ENCODE data around the gene DIRAS2.
"Not testable (repeated sequence)": the region's sequence is repeated elsewhere in the genome, so short reads cannot be mapped to it uniquely, and the experiment has no call there.

The DIRAS2 gene

GRCh38 chr9:90642570-90643539 lies at the start of gene DIRAS2:
TSS of gene DIRAS2 (minus strand) at chr9:90642824. CDS start at chr9:90613827, 28,997 bp downstream.
- DNase-seq (ENCODE audit: extremely low read depth in 1 of 2, low read depth in 1 of 2): no peak

DNA sequence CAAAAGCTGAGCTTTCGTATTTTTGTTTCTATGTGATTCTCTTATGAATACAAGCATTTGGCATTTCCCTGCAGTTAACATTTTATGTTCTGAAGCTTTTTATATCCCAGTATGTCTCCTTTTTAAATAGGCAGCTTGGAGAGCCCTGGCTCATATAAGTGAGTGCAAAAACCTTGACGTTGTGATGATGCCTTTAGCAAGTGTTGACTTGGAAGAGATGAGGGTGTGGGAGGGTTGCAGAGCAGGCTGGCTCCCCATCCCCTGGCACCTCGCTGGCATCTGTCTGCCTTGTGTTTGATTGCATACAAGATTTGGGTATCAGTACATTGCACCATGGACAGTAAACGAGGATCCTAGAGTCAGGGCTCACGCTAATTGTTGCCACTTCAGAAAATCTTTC lies 42.1 kb upstream of the DIRAS2 start:
- no peak for DNase-seq (ENCODE audit: extremely low read depth in 1 of 2, low read depth in 1 of 2)

- no peak for DNase-seq (ENCODE audit: extremely low read depth in 1 of 2, low read depth in 1 of 2)
Measured at GRCh38 chr9:90684106-90684505, 41.5 kb upstream of the DIRAS2 start.

GRCh38 chr9:90680534-90680933 lies 37.9 kb upstream of the DIRAS2 start:
- DNase-seq (ENCODE audit: extremely low read depth in 1 of 2, low read depth in 1 of 2): no peak

DNA sequence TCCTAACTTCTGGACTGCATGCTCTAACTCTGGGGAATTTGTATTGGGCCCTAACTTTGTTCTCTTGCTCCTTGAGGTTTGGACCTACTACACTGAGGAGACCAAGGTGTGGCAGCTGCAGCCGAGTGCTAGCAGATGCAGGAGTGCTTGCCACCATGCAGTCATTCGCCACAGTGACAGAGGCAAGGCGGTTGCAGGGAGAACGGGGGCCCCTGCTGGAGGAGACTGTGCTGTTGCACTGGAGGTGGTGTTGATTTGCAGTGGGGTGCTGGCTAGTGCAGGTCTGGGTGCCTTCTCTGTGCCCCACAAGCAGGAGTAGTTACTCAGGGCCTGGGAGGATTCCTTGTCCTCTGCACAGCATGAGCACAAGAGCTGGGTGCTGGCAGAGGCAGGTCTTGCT lies 22.4 kb upstream of the DIRAS2 start:
- no peak for DNase-seq (ENCODE audit: extremely low read depth in 1 of 2, low read depth in 1 of 2)

DNA sequence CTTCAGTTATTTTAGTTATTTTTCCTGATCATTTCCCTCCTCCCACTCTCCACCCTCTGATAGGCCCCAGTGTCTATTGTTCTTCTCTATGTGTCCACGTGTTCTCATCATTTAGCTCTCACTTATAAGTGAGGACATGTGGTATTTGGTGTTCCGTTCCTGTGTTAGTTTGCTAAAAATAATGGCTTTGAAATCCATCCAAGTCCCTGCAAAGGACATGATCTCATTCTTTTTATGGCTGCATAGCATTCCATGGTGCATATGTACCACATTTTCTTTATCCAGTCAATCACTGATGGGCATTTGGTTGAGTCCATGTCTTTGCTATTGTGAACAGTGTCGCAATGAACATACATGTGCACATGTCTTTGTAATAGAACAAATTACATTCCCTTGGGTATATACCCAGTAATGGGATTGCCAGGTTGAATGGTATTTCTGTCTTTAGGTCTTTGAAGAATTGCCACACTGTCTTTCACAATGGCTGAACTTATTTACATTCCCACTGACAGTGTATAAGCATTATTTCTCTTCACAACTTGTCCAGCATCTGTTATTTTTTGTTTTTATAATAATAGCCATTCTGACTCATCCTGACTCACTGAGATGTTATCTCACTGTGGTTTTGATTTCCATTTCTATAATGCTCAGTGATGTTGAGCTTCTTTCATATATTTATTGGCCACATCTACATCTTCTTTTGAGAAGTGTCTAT lies 17.2 kb upstream of the DIRAS2 start:
- no peak for DNase-seq (ENCODE audit: extremely low read depth in 1 of 2, low read depth in 1 of 2)

- no peak for DNase-seq (ENCODE audit: extremely low read depth in 1 of 2, low read depth in 1 of 2)
Measured at GRCh38 chr9:90658783-90659182, 16.2 kb upstream of the DIRAS2 start.

GRCh38 chr9:90658181-90658580 lies 15.6 kb upstream of the DIRAS2 start:
- DNase-seq (ENCODE audit: extremely low read depth in 1 of 2, low read depth in 1 of 2): no peak

DNA sequence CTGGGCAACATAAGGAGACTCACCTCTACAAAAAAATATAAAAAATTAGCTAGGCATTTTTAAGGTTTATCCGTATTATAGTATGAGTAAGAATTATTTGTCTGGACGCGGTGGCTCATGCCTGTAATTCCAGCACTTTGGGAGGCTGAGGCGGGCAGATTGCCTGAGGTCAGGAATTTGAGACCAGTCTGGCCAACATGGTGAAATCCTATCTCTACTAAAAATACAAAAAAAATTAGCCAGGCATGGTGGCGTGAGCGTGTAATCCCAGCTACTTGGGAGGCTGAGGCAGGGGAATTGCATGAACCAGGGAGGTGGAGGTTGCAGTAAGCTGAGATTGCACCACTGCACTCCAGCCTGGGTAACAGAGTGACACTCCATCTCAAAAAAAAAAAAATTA lies 14.3 kb upstream of the DIRAS2 start:
- not testable (repeated sequence) for DNase-seq (ENCODE audit: extremely low read depth in 1 of 2, low read depth in 1 of 2)

DNA sequence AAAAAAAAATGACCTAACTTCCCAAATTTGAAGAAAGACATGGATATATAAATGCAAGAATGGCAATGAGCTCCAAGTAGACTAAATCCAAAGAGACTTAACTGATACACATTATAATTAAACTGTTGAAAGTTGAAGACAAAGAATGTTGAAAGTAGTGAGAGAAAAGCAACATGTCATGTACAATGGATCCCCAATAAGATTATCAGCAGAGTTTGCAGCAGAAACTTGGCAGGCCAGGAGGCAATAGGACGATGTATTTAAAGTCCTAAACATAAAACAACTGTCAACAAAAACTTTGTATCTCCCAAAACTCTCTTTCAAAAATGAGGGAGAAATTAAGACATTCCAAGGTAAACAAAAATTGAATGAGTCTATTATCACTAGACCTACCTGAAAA lies 8.6 kb upstream of the DIRAS2 start:
- DNase-seq (ENCODE audit: extremely low read depth in 1 of 2, low read depth in 1 of 2): no peak

DNA sequence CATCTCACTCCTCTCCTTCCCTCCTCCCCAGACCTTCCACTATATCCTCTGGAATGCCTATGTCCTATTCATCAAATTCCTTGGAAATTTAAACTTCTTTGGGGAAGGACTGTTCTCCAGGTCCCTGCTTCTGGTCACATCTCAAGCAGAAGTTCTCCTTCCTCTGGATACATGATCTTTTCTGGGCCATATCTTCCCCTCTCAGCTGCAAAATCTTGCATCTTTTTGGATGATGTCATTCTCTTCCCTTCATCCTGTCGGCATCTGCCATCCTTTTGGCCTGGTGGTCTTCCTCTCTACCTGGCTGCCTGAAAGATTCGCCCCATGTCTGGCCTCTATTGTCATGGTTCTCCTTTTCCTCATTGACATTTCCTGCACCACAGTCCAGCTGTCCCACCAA lies 5.2 kb upstream of the DIRAS2 start:
- no peak for DNase-seq (ENCODE audit: extremely low read depth in 1 of 2, low read depth in 1 of 2)

- DNase-seq (ENCODE audit: extremely low read depth in 1 of 2, low read depth in 1 of 2): no peak
Measured at GRCh38 chr9:90645721-90646120, 3.1 kb upstream of the DIRAS2 start.

DNA sequence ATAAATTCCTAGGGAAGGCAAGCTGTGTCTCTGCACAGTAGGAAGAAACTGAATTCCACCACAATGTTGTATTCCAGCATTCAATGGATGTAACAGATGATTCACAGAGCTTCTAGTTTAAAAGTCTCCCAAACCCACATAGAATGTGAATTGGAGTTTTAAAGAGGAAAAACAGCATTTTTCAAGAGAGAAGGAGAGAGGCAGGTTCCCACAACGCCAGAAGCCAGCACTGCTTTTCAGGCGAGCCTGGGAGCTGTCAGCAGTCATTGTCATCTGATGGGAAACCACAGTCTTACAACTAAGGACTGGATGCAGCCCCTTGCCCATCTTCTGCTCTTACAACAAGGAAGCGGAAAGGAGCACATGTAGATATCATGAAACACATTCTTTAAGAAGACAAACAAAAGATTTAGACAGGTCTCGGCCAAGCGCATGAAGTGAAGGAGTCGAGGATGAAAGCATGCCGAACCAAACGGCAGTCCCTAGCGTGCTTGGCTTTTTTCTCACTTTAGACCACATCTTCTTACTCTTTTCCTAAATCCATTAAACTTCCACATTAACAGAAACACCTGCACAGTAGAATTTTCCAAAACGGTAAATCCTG lies 638 bp downstream of the DIRAS2 start:
- DNase-seq (ENCODE audit: extremely low read depth in 1 of 2, low read depth in 1 of 2): no peak

DNA sequence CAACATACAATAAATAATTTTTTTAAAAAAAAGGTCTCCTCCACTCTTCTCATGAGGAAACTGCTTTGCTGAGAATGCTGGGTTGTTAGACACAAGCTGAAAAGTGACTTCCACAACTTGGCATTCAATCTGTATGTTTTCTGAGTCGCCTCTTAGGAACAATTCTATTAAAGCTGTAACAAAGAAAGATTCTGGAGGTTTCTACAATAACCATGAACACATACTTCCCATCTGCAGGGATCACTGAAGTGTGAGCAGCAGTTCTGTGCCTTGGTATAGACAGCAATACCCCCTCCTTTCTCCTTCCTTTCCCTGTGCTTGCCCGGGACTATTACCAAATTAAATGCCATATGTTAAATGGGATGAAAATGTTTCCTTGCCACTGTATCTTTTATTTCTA lies 1.5 kb downstream of the DIRAS2 start:
- no peak for DNase-seq (ENCODE audit: extremely low read depth in 1 of 2, low read depth in 1 of 2)

GRCh38 chr9:90640361-90640760 lies 2.3 kb downstream of the DIRAS2 start:
- no peak for DNase-seq (ENCODE audit: extremely low read depth in 1 of 2, low read depth in 1 of 2)

DNA sequence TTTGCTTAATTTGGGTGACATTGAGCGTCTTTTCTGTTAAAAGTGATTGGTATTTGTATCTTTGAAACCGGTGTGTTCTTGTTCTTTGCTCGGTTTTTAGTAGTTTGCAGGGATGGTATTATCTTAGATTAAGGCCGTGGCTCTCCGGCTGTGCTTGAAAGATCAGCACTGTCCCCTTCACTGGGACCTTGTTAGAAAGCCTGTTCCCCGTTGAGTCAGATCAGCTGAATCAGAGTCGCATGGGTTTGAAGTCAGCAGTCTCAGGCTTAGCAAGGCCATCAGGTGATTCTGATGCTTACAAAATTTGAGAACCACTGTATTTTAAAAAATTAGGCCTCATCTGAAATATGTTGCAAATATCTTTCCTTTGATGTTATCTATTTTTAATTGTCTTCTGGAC lies 5.0 kb downstream of the DIRAS2 start:
- DNase-seq (ENCODE audit: extremely low read depth in 1 of 2, low read depth in 1 of 2): no peak

GRCh38 chr9:90632647-90633207 lies 9.9 kb downstream of the DIRAS2 start:
- DNase-seq (ENCODE audit: extremely low read depth in 1 of 2, low read depth in 1 of 2): no peak

DNA sequence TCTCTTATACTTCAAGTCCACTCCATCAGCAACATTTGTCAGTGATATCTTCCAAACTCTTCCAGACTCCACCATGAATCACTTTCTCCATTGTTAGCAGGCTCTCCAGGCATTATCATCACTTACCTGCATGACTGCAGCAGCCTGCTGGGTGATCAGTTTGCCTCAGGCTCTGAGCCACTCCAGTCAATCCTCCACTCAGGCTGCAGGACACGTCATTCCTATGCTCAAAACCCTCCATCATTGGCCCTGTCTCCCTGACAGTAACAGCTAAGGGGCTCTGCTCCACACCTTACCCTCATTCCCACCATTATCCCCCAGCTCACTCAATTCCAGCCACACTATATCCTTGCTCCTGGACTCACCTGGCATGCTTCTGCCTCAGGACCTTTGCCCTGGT lies 10.7 kb downstream of the DIRAS2 start:
- no peak for DNase-seq (ENCODE audit: extremely low read depth in 1 of 2, low read depth in 1 of 2)

DNA sequence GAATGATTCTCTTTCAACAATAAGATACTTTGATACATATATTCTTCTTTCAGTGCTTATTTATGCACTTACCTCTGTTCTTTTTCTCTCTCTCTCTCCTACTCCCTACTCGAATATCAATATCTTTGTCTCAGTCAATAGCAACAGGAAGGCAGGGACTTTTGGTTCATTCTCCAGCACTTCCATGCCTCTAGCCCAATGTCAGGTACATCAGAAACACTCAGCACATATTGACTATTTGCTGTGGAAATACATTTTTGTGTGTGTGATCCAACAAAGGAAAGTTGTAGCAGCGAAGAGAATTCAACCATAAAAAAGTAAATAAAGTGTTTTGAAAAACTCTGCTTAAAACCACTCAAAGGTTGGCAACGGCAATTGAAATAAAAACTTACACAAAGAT lies 12.6 kb downstream of the DIRAS2 start:
- DNase-seq (ENCODE audit: extremely low read depth in 1 of 2, low read depth in 1 of 2): no peak

DNA sequence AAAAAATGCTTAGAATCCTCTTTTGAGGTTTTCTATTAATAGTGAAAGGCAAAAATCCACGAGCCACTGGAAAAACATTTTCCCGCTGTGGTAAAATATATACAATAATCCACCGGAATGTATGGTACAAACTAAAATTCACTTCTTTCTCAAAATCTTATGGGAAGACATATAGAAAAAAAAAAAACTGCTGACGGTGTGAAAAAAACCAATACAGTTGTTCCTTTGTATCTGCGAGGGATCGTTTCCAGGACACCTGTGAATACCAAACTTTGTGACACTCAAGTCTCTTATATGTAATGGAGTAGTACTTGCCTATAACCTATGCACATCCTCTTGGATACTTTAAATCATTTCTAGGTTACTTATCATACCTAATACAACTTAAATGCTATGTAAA lies 13.3 kb downstream of the DIRAS2 start:
- DNase-seq (ENCODE audit: extremely low read depth in 1 of 2, low read depth in 1 of 2): no peak

DNA sequence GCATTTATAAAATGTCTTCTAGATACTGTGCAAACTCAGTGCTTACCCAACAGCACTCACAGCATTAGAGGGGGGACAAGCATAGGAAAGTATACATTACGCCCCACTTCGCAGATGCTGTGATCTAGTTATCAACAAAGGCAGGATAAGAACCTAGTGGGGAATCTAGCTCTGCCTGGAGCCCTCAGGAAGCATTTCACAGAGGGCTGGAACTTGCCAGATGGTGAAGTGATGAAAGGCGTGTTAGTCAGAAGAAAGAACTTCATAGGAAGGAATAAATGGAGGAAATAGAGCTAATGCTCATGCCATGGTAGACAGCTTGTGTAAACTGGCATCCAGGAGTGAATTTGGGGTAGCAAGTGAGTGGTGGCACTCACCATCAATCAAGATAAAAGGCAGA lies 25.8 kb downstream of the DIRAS2 start:
- DNase-seq (ENCODE audit: extremely low read depth in 1 of 2, low read depth in 1 of 2): no peak
